ENCODE measurements around the gene MKKS.
"Not testable (repeated sequence)": the region's sequence is repeated elsewhere in the genome, so short reads cannot be mapped to it uniquely, and the experiment has no call there.

The MKKS gene

GRCh38 chr20:10415013-10415650 is 18.9 kb downstream of the MKKS start:
- TF ChIP-seq POLR2A (IDR thresholded peaks at IDR 0.05; ENCODE audit: low read depth, low read length), result no peak
- FAIRE-seq (peak; percentile 68), DNase-seq (ENCODE audit: insufficient read length, low spot score) (no peak)

GRCh38 chr20:10412591-10413408 is 21.2 kb downstream of the MKKS start:
- no peak for TF ChIP-seq POLR2A (IDR thresholded peaks at IDR 0.05; ENCODE audit: low read depth, low read length)
- DNase-seq (ENCODE audit: insufficient read length, low spot score) (no peak), FAIRE-seq (peak; percentile 61)

GRCh38 chr20:10411673-10412072 is 22.3 kb downstream of the MKKS start:
- no peak for FAIRE-seq
- DNase-seq (ENCODE audit: insufficient read length, low spot score), result no peak
- TF ChIP-seq POLR2A (IDR thresholded peaks at IDR 0.05; ENCODE audit: low read depth, low read length), result no peak

- TF ChIP-seq POLR2A (IDR thresholded peaks at IDR 0.05; ENCODE audit: low read depth, low read length), result no peak
- no peak for FAIRE-seq
- DNase-seq (ENCODE audit: insufficient read length, low spot score), result no peak
Measured at GRCh38 chr20:10408108-10408813, 25.8 kb downstream of the MKKS start.

- DNase-seq (ENCODE audit: insufficient read length, low spot score) (no peak), FAIRE-seq (no peak)
- no peak for TF ChIP-seq POLR2A (IDR thresholded peaks at IDR 0.05; ENCODE audit: low read depth, low read length)
Measured at GRCh38 chr20:10404959-10405530, 29.0 kb downstream of the MKKS start.

GRCh38 chr20:10404023-10404628 is 29.9 kb downstream of the MKKS start:
- DNase-seq (ENCODE audit: insufficient read length, low spot score) (no peak), FAIRE-seq (no peak)
- TF ChIP-seq POLR2A (IDR thresholded peaks at IDR 0.05; ENCODE audit: low read depth, low read length), result no peak

- no peak for TF ChIP-seq POLR2A (IDR thresholded peaks at IDR 0.05; ENCODE audit: low read depth, low read length)
- DNase-seq (ENCODE audit: insufficient read length, low spot score), result no peak
- peak; percentile 30 for FAIRE-seq
Measured at GRCh38 chr20:10402938-10403608, 30.9 kb downstream of the MKKS start.

GRCh38 chr20:10398834-10399369 is 35.1 kb downstream of the MKKS start:
- TF ChIP-seq POLR2A (IDR thresholded peaks at IDR 0.05; ENCODE audit: low read depth, low read length), result no peak
- DNase-seq (ENCODE audit: insufficient read length, low spot score) (no peak), FAIRE-seq (no peak)

- not testable (repeated sequence) for DNase-seq (ENCODE audit: insufficient read length, low spot score); FAIRE-seq
Measured at GRCh38 chr20:10394752-10395151, 39.3 kb downstream of the MKKS start.

- no peak for DNase-seq (ENCODE audit: insufficient read length, low spot score)
- TF ChIP-seq POLR2A (IDR thresholded peaks at IDR 0.05; ENCODE audit: low read depth, low read length), result no peak
- no peak for FAIRE-seq
Measured at GRCh38 chr20:10390709-10391108, 43.3 kb downstream of the MKKS start.

GRCh38 chr20:10388597-10388996 is 45.4 kb downstream of the MKKS start:
- DNase-seq (ENCODE audit: insufficient read length, low spot score), result no peak
- TF ChIP-seq POLR2A (IDR thresholded peaks at IDR 0.05; ENCODE audit: low read depth, low read length), result no peak
- FAIRE-seq, result no peak

- no peak for TF ChIP-seq POLR2A (IDR thresholded peaks at IDR 0.05; ENCODE audit: low read depth, low read length)
- no peak for FAIRE-seq
- no peak for DNase-seq (ENCODE audit: insufficient read length, low spot score)
Measured at GRCh38 chr20:10387686-10388085, 46.3 kb downstream of the MKKS start.

Data from H54 (cell line).